B cell (primary cell): ENCODE results near the gene MOB2.

Source experiments
- EZH2 ChIP-seq: IDR thresholded peaks from 2 replicates; pipeline ENCODE4 v1.6.1; 2012; ENCODE audit warnings: borderline replicate concordance, low read depth, mild to moderate bottlenecking, moderate library complexity, low read length; ENCODE audit not compliant: insufficient read depth, poor library complexity, severe bottlenecking
- TF ChIP-seq, protein P1 (sequence below): fragments of 200-600 bp; IDR thresholded peaks from one replicate; pipeline ENCODE4 v1.8.0; 2022; ENCODE audit warnings: antibody characterized with exemption, mild to moderate bottlenecking

- TF ChIP-seq, protein P1, sequence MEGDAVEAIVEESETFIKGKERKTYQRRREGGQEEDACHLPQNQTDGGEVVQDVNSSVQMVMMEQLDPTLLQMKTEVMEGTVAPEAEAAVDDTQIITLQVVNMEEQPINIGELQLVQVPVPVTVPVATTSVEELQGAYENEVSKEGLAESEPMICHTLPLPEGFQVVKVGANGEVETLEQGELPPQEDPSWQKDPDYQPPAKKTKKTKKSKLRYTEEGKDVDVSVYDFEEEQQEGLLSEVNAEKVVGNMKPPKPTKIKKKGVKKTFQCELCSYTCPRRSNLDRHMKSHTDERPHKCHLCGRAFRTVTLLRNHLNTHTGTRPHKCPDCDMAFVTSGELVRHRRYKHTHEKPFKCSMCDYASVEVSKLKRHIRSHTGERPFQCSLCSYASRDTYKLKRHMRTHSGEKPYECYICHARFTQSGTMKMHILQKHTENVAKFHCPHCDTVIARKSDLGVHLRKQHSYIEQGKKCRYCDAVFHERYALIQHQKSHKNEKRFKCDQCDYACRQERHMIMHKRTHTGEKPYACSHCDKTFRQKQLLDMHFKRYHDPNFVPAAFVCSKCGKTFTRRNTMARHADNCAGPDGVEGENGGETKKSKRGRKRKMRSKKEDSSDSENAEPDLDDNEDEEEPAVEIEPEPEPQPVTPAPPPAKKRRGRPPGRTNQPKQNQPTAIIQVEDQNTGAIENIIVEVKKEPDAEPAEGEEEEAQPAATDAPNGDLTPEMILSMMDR, result no peak
- TF ChIP-seq EZH2, result no peak
These were observed 15.6 kb downstream of the MOB2 start for GRCh38 chr11:1470681-1471611.
